Globus pallidus (tissue), 1 donor: ENCODE measurements around the gene OR4M1.
"Not testable (repeated sequence)": the region's sequence is repeated elsewhere in the genome, so short reads cannot be mapped to it uniquely, and the experiment has no call there.

ENCODE experiments used
- DNase-seq: peaks from one replicate; pipeline ENCODE4 v3.0.0-alpha.2; 2015; ENCODE audit warnings: low spot score

The OR4M1 gene, protein sequence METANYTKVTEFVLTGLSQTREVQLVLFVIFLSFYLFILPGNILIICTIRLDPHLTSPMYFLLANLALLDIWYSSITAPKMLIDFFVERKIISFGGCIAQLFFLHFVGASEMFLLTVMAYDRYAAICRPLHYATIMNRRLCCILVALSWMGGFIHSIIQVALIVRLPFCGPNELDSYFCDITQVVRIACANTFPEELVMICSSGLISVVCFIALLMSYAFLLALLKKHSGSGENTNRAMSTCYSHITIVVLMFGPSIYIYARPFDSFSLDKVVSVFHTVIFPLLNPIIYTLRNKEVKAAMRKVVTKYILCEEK

DNA sequence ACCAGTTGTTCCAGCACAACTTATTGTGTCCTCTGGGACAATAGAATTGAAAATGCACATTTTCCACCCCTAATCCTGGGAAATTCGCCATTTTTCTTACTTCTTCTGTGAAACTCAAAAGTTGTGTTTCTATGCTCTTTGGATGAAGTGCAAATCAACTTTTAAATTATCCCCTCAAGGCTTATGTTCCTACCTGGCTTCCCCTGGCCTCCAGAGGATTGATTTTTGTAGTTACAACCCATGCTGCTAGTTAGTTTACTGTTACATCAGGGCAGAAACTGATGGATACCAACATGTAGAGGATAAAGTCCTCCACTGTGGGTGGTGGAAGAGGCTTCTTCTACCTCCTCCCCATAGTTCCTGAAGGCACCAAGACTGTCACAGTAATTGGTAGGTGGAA is at the start of gene OR4M1:
TSS of gene OR4M1 (plus strand) at position 301 of the 400 bp plus-strand sequence. CDS start 6,819 bp downstream, outside the sequence.
- not testable (repeated sequence) for DNase-seq

DNA sequence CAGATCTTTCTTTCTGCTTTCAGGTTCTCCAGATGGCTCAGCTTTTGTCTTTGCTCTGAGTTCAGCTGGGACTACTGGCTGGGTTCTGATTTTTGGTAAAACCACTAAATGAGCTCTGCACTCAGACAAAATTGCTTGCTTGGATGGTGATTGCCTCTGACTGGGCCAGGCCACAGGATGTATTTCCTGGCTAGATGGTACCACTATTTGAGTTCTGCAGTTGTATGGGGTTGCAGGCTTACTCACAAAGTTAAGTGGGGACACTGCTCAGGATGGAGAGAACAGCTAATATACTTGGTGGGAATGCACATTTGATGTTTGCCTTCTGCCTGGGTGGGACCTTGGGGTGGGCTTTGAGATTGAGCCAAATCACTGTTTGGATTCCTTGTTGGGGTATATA is 43.9 kb upstream of the OR4M1 start:
- no peak for DNase-seq

DNA sequence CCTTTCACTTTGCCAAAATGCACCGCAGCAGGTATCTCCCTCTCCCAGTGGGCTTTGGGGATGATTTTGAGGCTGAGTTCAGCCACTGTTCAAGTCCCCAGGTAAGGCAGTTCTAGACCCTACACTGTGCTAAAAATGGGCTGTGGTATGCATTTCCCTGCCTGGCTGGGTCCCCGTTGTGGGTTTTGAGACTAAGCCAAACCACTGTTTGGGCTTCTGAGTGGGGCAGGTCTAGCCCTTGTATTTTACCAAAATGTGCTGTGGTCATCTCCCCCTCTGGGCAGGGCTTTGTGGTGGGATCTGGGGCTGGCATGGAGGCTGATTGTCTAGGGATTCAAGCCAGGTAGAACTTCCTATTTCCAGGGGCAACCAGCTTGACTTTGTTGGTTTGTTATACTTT is 43.5 kb upstream of the OR4M1 start:
- no peak for DNase-seq

DNA sequence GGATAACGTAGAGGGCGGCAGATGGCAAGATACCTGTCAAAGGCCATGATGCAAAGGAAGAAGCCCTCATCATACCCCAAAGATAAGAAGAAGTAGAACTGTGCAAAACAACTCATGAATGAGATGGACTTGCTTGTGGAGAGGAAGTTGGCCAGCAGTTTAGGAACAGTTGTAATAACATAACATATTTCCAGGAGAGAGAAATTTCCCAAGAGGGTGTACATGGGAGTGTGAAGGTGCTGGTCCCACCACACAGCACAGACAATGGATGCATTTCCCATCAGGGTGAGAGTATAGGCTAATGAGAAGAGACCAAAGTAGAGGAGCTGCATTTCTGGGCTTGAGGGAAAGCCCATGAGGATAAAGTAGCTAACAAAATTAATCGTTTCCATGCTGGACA is 39.4 kb upstream of the OR4M1 start:
- not testable (repeated sequence) for DNase-seq

DNA sequence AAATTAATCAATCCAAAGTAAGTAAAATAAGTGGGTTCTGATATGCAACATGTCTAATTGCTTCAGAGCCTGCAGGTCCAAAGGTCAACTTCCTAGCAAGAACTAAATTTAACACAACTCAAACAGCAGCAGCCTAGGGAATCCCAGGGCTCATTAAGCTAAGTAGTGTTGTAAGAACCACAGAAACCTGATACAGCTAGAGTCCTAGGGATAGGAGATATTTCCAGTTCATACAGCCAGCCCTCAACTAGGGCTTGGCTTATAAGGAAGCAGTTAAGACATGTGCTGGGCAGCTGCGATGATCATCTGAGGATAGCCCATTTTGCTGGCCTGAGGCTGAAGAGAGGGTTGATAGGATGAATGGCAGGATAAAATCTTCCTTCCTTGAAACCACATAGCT is 30.0 kb upstream of the OR4M1 start, which contains the start of gene OR4Q3:
TSS of gene OR4Q3 (plus strand) at position 316 of the 400 bp plus-strand sequence.
- DNase-seq, result no peak

DNA sequence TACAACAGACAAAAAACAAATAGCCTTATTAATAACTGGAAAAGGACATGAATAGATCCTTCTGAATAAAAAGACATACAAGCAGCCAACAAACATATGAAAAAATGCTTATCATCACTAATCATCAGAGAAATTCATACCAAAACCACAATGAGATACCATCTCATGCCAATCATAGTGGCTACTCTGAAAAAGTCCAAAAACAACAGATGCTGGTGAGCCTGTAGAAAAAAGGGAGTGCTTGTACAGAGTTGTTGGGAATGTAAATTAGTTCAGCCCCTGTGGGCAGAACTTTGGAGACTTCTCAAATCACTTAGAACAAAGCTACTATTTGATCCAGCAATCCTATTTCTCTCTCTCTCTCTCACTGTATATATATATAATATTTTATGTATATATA is 21.0 kb upstream of the OR4M1 start:
- not testable (repeated sequence) for DNase-seq

DNA sequence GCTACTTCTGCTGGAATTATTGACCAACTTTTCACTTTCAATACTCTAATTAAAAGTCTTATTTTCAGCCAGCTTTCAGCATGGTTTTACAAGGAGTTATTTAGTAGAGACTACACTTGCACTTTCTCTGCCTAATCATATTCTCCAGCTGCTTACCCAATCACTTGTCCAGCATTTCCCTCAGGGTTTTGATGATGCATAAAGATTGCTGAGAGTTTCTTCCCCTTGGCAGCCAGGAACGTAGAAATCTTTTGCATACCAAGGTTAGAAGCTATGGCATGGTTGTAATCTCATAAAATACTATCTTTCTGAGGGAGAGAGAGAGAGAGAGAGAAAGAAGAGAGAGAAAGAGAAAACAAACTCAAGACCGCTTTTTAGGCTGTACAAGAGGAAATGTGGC is 19.1 kb upstream of the OR4M1 start:
- no peak for DNase-seq

DNA sequence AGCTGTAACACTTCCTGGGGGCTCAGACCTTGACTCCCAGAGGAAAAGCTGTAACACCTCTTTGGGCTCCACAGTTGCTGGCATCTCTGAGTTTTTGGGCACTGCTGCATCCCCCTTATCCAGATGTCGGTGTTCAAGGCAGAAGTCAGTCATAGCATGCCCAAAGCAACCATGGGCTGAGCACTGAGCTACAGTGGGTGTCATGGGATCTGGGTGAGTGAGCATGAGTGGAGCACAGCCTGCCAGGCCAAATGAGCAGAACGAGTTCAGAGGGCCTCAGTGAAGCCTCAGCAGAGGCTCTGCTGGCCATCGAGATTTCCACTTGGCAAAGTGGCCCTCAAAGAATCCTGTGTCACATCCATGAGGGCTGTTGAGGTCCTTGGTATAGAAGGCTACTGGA is 1.8 kb upstream of the OR4M1 start:
- DNase-seq, result not testable (repeated sequence)

DNA sequence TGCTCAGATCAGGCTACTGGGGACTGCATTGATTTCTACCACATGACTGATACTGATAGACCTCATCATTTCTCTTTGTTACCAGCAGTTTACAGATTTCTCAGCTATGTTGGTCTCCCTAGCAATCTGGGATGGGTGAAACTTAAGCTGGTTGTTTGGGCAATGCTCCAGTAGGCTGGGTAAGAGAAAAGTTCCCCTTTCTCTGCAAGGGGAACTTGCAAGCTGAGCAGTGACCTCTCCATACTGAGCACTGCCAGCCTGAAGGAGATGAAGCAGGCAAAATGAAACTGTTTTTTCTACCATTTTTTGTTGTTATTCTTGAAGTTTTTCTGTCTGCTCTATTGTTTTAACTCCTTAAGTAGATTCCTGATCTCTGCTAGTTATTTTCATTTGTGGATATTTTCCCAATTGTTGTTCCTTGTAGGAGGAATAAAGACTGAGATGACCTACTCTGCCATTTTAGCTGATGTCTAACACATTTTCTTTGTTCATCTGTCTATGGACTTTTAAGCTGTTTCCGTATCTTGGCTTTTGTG is 1.3 kb upstream of the OR4M1 start:
- peak; percentile 17 for DNase-seq

DNA sequence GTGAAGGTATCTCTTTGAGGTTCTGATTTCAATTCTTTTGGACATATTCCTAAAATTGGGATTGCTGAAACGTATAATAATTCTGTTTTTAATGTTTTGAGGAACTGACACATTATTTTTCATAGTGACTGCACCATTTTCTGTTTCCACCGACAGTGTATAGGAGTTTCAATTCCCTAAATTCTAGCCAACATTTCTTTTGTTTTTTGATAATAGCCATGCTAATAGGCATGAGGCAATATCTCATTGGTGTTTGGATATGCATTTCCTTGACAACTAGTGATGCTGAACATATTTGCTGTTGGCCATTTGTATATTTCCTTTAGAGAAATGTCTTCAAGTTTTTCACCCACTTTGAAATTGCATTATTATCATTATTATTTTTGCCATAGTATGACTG is 850 bp upstream of the OR4M1 start:
- DNase-seq, result peak; percentile 11

DNA sequence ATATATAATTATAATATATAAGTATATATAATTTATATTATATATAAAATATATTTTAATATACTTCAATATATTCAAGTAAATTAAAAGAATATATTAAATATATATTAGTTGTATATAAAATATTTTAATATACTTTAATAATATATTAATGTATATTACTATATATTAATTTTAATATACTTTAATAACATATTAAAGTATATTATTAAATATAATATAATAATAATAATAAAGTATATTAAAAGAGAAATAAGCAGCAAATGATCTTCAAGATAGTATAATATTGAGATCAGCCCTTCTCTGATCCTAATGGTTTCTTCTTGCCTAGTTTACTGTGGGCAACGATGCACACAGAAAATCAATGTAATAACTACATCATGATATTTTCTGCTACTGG is 2.3 kb downstream of the OR4M1 start:
- no peak for DNase-seq

DNA sequence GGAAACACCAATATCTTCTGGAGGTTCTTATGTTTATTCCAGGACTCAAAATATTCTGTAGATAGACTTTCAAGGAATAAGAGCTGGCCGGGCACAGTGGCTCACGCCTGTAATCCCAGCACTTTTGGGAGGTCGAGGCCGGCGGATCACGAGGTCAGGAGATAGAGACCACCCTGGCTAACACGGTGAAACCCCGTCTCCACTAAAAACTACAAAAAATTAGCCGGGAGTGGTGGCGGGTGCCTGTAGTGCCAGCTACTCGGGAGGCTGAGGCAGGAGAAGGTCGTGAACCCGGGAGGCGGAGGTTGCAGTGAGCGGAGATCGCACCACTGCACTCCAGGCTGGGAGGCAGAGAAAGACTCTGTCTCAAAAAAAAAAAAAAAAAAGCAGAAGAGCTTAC is 12.5 kb downstream of the OR4M1 start:
- not testable (repeated sequence) for DNase-seq

DNA sequence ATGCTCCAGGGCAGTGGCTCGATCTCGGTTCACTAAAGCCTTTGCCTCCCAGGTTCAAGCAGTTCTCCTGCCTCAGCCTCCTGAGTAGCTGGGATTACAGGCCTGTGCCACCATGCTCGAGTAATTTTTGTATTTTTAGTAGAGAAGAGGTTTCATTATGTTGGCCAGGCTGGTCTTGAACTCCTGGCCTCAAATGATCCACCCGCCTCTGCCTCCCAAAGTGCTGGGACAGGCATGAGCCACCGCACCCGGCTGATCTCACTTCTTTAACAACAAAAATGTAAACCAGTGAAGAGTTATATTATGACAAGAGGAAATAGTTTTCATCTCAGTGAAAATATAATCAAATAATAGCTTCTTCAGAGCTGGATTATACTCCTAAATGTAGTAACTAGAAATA is 14.0 kb downstream of the OR4M1 start:
- not testable (repeated sequence) for DNase-seq

DNA sequence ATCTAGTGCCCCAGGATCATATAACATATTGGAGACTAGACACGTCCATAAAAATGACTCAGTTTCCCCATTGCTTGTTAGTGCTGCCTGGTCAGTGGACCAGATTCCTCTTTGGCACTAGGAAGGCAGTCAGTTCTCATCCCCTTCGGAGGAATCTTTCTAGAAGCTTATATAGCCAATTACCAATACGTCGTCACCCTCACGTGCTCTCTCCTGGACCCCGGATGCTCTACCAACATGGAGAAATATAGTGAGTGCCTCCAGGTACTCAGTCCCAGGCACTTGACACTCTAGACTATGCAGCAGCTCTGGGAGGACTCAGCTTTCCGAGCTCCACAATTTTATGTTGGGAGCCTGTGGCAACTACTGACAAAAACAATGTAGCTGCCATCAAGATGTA is 14.8 kb downstream of the OR4M1 start:
- DNase-seq, result not testable (repeated sequence)

DNA sequence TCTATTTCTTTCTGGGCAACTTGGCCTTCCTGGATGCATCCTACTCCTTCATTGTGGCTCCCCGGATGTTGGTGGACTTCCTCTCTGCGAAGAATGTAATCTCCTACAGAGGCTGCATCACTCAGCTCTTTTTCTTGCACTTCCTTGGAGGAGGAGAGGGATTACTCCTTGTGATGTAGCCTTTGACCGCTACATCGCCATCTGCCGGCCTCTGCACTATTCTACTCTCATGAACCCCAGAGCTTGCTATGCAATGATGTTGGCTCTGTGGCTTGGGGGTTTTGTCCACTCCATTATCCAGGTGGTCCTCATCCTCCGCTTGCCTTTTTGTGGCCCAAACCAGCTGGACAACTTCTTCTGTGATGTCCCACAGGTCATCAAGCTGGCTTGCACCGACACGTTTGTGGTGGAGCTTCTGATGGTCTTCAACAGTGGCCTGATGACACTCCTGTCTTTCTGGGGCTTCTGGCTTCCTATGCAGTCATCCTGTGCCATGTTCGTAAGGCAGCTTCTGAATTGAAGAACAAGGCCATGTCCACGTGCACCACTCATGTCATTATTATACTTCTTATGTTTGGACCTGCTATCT is 23.3 kb downstream of the OR4M1 start:
- DNase-seq, result not testable (repeated sequence)

DNA sequence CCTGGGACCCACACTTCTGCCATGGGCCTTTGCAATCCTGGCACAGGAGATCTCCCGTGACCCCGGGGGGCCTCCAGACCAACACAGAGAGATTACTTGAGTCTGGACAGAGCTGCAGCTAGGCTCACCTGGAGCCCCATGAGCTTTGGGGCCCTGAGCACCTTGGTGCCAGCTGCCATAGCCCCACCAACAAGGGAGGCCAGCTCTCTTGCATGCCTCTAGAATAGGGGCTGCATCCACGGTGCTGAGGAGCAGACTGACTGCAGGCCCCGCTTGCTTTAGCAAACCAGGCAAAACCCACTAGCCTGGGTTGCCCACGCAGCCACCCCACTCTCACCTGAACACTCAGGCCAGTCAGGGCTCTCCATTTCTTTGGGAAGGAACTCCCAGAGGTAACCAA is 26.6 kb downstream of the OR4M1 start:
- DNase-seq, result no peak

DNA sequence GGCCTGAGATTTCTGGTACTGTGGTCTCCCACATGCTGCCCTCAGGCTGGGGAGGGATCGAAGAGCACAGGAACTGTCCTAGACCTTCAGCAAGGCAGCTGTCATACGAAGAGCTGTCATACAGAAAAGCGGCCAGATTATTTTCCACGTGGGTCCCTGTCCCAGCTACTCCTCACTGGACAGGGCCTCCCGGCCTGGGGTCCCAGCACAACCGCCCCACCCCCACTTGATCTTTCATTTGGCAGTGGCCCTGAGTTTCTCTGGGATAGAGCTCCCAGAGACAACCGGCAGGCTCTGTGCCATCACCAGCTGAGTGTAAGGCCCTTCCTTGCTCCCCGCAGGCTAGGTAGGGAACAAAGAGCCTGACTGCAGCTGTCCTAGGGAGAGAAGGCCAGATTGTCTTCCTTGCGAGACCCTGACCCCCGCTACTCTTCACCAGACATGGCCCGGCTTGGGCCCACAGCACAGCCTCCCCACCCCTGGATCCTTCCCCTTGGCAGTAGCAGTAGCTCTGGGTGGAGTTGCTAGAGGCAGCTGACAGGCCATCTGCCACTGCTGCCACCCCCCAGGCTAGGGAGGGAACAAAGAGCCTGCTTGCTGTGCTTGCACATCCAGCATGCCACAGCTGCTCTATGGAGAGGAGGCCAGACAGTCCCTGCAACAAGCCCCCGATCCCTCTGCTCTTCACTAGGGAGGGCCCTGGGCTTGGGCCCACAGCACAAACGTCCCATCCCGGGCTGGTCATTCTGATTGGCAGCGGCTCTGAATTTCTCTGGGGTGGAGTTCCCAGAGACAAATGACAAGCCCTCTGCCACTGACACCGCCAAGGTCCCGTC is 27.2 kb downstream of the OR4M1 start:
- peak; percentile 96 for DNase-seq

DNA sequence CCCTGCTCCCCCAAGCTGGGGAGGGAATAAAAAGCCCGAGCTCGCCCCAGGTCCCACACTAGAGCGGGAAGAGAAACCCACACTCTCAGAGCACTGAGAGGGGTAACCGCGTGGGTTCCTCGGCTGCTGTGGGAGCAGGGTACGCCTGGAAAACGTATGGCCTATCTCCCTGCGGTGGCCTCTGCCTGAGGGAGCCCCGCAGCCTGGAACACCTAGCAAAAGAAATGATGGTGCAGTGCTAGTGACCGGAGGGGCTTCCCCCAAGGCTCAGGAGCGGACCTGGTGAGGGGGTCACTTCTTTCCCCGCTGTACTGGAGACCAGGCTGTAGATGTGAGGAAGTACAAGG is 27.8 kb downstream of the OR4M1 start:
- DNase-seq, result peak; percentile 47

DNA sequence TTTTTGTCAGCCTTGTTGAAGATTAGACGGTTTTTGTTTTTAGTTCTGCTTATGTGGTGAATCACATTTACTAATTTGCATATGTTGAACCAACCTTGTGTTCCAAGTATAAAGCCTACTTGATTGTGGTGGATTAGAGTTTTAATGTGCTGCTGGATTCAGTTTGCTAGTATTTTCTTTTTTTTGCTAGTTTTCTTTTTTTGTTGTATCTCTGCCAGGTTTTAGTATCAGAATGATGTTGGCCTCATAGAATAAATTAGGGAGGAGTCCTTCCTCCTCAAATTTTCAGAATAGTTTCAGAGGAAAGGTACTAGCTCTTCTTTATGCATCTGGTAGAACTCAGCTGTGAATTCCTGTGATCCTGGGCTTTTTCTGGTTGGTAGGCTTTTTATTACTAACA is 30.2 kb downstream of the OR4M1 start, which contains the start of gene OR4N2:
TSS of gene OR4N2 (plus strand) at position 301 of the 400 bp plus-strand sequence. CDS start 23,679 bp downstream, outside the sequence.
- DNase-seq, result not testable (repeated sequence)

DNA sequence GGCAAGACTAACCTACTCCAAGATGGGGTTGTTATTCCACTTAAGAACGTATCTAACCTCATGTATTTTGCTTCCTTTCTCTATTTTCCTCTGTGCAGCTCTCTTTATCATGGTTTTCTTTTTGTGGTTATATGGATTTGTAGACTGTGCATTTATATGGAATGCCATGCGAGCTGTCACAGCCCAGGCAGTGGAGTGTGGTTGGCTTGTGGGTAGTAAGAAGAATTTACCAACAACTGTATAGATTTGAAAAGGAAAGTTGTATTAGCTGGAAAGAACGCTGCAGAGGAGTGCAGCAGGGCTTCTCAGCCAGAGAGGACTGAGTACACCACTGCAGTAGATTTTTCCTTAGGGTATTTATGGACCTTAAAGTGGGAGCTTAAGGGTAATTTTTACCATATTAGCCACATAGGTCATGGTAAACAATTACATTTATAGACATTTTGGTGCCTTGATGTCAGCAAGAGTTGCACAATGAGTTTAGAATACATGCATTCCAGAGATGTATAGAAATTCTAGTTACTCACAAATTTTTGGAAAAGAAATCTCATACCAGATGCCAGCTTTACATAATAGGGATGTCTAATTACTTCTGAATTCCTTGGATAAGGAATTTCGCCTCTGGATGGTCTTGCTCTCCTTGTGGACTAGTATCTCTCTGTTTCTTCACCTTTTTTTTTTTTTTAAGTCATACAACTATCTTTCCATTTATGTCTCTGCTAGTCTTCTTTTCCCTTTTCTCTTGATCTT is 40.0 kb downstream of the OR4M1 start:
- DNase-seq, result not testable (repeated sequence)

DNA sequence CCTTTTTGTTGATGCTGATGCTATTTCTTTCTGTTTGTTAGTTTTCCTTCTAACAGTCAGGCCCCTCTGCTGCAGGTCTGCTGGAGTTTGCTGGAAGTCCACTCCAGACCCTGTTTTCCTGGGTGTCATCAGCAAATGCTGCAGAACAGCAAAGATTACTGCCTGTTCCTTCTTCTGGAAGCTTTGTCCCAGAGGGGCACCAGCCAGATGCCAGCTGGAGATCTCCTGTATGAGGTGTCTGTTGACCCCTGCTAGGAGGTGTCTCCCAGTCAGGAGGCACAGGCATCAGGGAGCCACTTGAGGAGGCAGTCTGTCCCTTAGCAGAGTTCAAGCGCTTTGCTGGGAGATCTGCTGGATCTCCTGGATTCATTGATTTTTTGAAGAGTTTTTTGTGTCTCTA is 46.6 kb downstream of the OR4M1 start:
- not testable (repeated sequence) for DNase-seq

DNA sequence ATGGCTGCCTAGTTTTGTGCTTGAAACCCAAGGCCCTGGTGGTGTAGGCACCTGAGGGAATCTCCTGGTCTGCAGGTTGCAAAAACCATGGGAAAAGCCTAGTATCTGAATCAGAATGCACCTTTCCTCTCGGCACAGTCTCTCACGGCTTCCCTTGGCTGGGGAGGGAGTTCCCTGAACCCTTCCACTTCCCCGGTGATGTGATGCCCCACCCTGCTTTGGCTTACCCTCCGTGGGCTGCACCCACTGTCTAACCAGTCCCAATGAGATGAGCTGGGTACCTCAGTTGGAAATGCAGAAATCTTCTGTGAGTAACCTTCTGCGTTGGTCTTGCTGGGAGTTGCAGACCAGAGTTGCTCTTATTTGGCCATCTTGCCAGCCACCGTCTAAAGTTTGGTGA is 47.7 kb downstream of the OR4M1 start:
- not testable (repeated sequence) for DNase-seq
